K562 (cell line): ENCODE measurements around the gene PTPRM. TPM values are rescaled to one million over a fixed set of nuclear protein-coding genes. Genes with fewer than 3 reads are reported as not detected.

ENCODE experiments used
- ATAC-seq: fragments of 200-7000 bp; cut with Tn5 transposase; 3 replicates; pipeline ENCODE4 v1.9.1; 2020; ENCODE audit warnings: moderate library complexity
- BruUV-seq: library from RNA; stranded (reverse); fragments of 400-500 nt; replicated peaks from 2 replicates; lab custom pipeline; 2021; lab: Mats Ljungman, UMichigan
- CTCF ChIA-PET: fragments of 300-600 bp; formaldehyde crosslinking; extraction: SDS; loops from one replicate; lab custom pipeline; 2021; ENCODE audit warnings: low intra/inter-chr PET ratio; lab: Yijun Ruan, JAX
- POLR2A ChIA-PET: fragments of 300-600, 350-650 bp; sonication (Branson Sonifier 250); formaldehyde crosslinking; extraction: SDS; loops from one replicate; lab custom pipeline; 2021; ENCODE audit warnings: antibody characterized with exemption, inconsistent platforms; lab: Yijun Ruan, JAX
- DNase-seq, 4 experiments: peaks; one replicate each; pipeline versions ENCODE4 v3.0.0 to v3.0.0-alpha.2; 2011 to 2018; ENCODE audit warnings: low spot score in 3 of 4, mixed read lengths in 3 of 4; ENCODE audit errors: extremely low read depth in 1 of 4
- FAIRE-seq: peaks from 2 replicates; lab custom pipeline; 2011; peaks lifted over from hg19 to GRCh38; lab: Jason Lieb, UNC
- H2AFZ ChIP-seq: 2 replicates; pipeline ENCODE4 v1.6.0; 2011; ENCODE audit warnings: low read depth, low read length, control low read depth, inconsistent platforms
- H3K27ac ChIP-seq: fragments of 200-600 bp; 3 replicates; pipeline ENCODE4 v1.8.0; 2011; ENCODE audit warnings: low read depth, mild to moderate bottlenecking, control low read depth, inconsistent platforms, low read length, moderate library complexity, mixed read lengths; ENCODE audit errors: extremely low read depth
- H3K27me3 ChIP-seq, 2 experiments: fragments of 300-600 bp in 1 of 2; 2 replicates in 1 of 2; 3 replicates in 1 of 2; pipeline versions ENCODE4 v1.6.0 to v1.8.0; 2011; ENCODE audit warnings: inconsistent platforms in 2 of 2, low read length in 2 of 2, mild to moderate bottlenecking in 1 of 2, mixed read lengths in 1 of 2, moderate library complexity in 1 of 2; ENCODE audit not compliant: control insufficient read depth in 2 of 2, insufficient read depth in 2 of 2
- H3K36me3 ChIP-seq: fragments of 300-600 bp; 3 replicates; pipeline ENCODE4 v1.8.0; 2011; ENCODE audit warnings: mild to moderate bottlenecking, low read length, inconsistent platforms; ENCODE audit not compliant: control insufficient read depth, insufficient read depth
- H3K4me1 ChIP-seq, 2 experiments: fragments of 200-600 bp in 1 of 2; replicated peaks in 1 of 2; 2 replicates in 1 of 2; 3 replicates in 1 of 2; pipeline versions ENCODE4 v1.5.1 to v1.8.0; 2011; ENCODE audit warnings: inconsistent platforms in 2 of 2, low read length in 2 of 2, mild to moderate bottlenecking in 1 of 2, mixed read lengths in 1 of 2, moderate library complexity in 1 of 2; ENCODE audit not compliant: control insufficient read depth in 2 of 2, insufficient read depth in 2 of 2
- H3K4me2 ChIP-seq: 2 replicates; pipeline ENCODE4 v1.6.1; 2011; ENCODE audit warnings: low read length, control low read depth, inconsistent platforms, mixed read lengths; ENCODE audit not compliant: insufficient read depth
- H3K4me3 ChIP-seq: fragments of 200-600 bp; sonication (generic), shearing (Covaris generic); 2 replicates; pipeline ENCODE4 v1.5.1; 2016; ENCODE audit warnings: control low read depth, inconsistent platforms
- H3K79me2 ChIP-seq: fragments of 200-600 bp; 3 replicates; pipeline ENCODE4 v1.8.0; 2011; ENCODE audit warnings: low read length, inconsistent platforms; ENCODE audit not compliant: control insufficient read depth, insufficient read depth
- H3K9ac ChIP-seq, 2 experiments: 2 replicates each; pipeline versions ENCODE4 v1.6.0 to v1.6.1; 2011; ENCODE audit warnings: low read depth in 2 of 2, low read length in 2 of 2, control low read depth in 1 of 2, inconsistent platforms in 1 of 2, mild to moderate bottlenecking in 1 of 2, mixed read lengths in 1 of 2; ENCODE audit not compliant: insufficient read depth in 1 of 2
- H3K9me1 ChIP-seq: one replicate; pipeline ENCODE4 v1.6.0; 2011; ENCODE audit warnings: inconsistent platforms, mild to moderate bottlenecking, low read length, moderate library complexity; ENCODE audit not compliant: control insufficient read depth, insufficient read depth
- H3K9me3 ChIP-seq: replicated peaks from 2 replicates; pipeline ENCODE4 v1.5.1; 2011; ENCODE audit warnings: low read depth, low read length, inconsistent platforms; ENCODE audit not compliant: control insufficient read depth, insufficient read depth
- H4K20me1 ChIP-seq: replicated peaks from 2 replicates; pipeline ENCODE4 v1.6.1; 2011; ENCODE audit warnings: low read length, inconsistent platforms, mixed read lengths; ENCODE audit not compliant: control insufficient read depth, insufficient read depth
- KDM2B ChIP-seq: fragments of 250-450 bp; sonication (Bioruptor Pico); IDR thresholded peaks from 2 replicates; pipeline ENCODE4 v1.8.0; 2021; ENCODE audit warnings: mild to moderate bottlenecking, moderate library complexity
- KLF6 ChIP-seq: fragments of 250-450 bp; sonication (Bioruptor Pico); IDR thresholded peaks from 2 replicates; pipeline ENCODE4 v1.4.0; 2020; ENCODE audit warnings: mild to moderate bottlenecking, moderate library complexity, borderline replicate concordance
- LEF1 ChIP-seq: fragments of 450-650 bp; IDR thresholded peaks from 2 replicates; pipeline ENCODE4 v1.6.1; 2016; ENCODE audit warnings: mild to moderate bottlenecking
- NONO ChIP-seq, 2 experiments: fragments of 200-400 bp in 1 of 2; fragments of 450-650 bp in 1 of 2; formaldehyde crosslinking in 1 of 2; IDR thresholded peaks; 2 replicates each; pipeline ENCODE4 v1.6.1; 2017; ENCODE audit warnings: low read depth in 2 of 2, mild to moderate bottlenecking in 2 of 2, moderate library complexity in 2 of 2, low read length in 1 of 2
- RCOR1 ChIP-seq, 2 experiments: IDR thresholded peaks; 2 replicates each; pipeline ENCODE4 v1.6.1; 2012; ENCODE audit warnings: low read depth in 2 of 2, low read length in 2 of 2, borderline replicate concordance in 1 of 2, improper control_type of control experiment in 1 of 2
- SMAD3 ChIP-seq: fragments of 450-650 bp; formaldehyde crosslinking; conservative IDR thresholded peaks from 2 replicates; pipeline ENCODE4 v1.4.0; 2020; ENCODE audit warnings: mild to moderate bottlenecking
- SMARCA4 ChIP-seq: fragments of 450-650 bp; IDR thresholded peaks from 2 replicates; pipeline ENCODE4 v1.6.1; 2016
- TAF15 ChIP-seq: fragments of 200-400 bp; formaldehyde crosslinking; IDR thresholded peaks from 2 replicates; pipeline ENCODE4 v1.6.1; 2017; ENCODE audit warnings: mild to moderate bottlenecking, low read depth, low read length, moderate library complexity
- THRAP3 ChIP-seq: fragments of 450-650 bp; IDR thresholded peaks from 2 replicates; pipeline ENCODE4 v1.6.1; 2016; ENCODE audit warnings: mild to moderate bottlenecking, inconsistent platforms, borderline replicate concordance
- ZNF699 ChIP-seq: fragments of 250-450 bp; sonication (Bioruptor Pico); IDR thresholded peaks from 2 replicates; pipeline ENCODE4 v1.8.0; 2021; ENCODE audit warnings: mild to moderate bottlenecking, moderate library complexity; ENCODE audit not compliant: insufficient replicate concordance
- ZNF778 ChIP-seq: fragments of 450-650 bp; formaldehyde crosslinking; IDR thresholded peaks from 2 replicates; pipeline ENCODE4 v1.4.0; 2020; ENCODE audit warnings: mild to moderate bottlenecking, moderate library complexity
- WGBS: fragments of 100-300 bp; shearing (Covaris generic); methylation state at CpG from one replicate; pipeline ENCODE4 v1.1.6; 2016; ENCODE audit warnings: low coverage, mixed read lengths; ENCODE audit not compliant: insufficient coverage; ENCODE audit errors: missing lambda C conversion rate; 5-methylcytosine and 5-hydroxymethylcytosine counted together
- in situ Hi-C: fragments of 300-500 bp; cut with MboI; formaldehyde crosslinking; loops from 4 replicates; pipeline ENCODE4 v1.15.0; 2018; ENCODE audit warnings: inconsistent platforms, mixed read lengths
- intact Hi-C: fragments of 100-400 bp; cut with micrococcal nuclease; formaldehyde crosslinking; loops from 2 replicates; pipeline ENCODE4 v1.14.2; 2022
- polyA plus RNA-seq, 8 experiments: library from polyadenylated mRNA; depleted of rRNA in 4 of 8; stranded (reverse) in 5 of 8; unstranded in 3 of 8; fragments of >200 nt; fragmentation: Nextera tagmentation in 2 of 8; fragmentation: Illumina TruSeq in 1 of 8; extraction: Ambion mirVana in 2 of 8; extraction: Trizol in 1 of 8; gene quantifications; 2 replicates each; pipeline versions ENCODE4 v1.2.1 to v1.2.3, GENCODE V29; 2011 to 2014; ENCODE audit warnings: inconsistent platforms in 1 of 8, missing spikeins in 1 of 8
- total RNA-seq, 7 experiments: library from RNA; depleted of rRNA in 6 of 7; stranded (reverse); fragments of >200 nt in 6 of 7; fragmentation: Illumina TruSeq in 2 of 7; extraction: Trizol in 2 of 7; gene quantifications; 2 replicates each; pipeline versions ENCODE4 v1.2.1 to v1.2.3, GENCODE V29; 2011 to 2021; ENCODE audit warnings: low replicate concordance in 1 of 7
- TF ChIP-seq, protein P1 (sequence below): fragments of 450-650 bp; IDR thresholded peaks from 2 replicates; pipeline ENCODE4 v1.6.1; 2016; ENCODE audit warnings: missing biosample characterization, missing genetic modification characterization
- TF ChIP-seq, protein P2 (sequence below): fragments of 250-450 bp; sonication (Bioruptor Pico); IDR thresholded peaks from 2 replicates; pipeline ENCODE4 v1.8.0; 2021; ENCODE audit warnings: moderate library complexity, mild to moderate bottlenecking, inconsistent platforms
- TF ChIP-seq, protein P3 (sequence below): fragments of 250-450 bp; sonication (Bioruptor Pico); IDR thresholded peaks from 2 replicates; pipeline ENCODE4 v1.4.0; 2020; ENCODE audit warnings: borderline replicate concordance
- TF ChIP-seq, protein P4 (sequence below), 2 experiments: fragments of 450-650 bp; IDR thresholded peaks; 2 replicates each; pipeline ENCODE4 v1.6.1; 2016

The PTPRM gene
- total and polyA plus RNA-seq, 9 of the 15 experiments (the other 6 are each of a cell fraction or from before 2014, with no cell fraction given), result 0.03 to 0.16 (median 0.08) TPM; not detected in 3

DNA sequence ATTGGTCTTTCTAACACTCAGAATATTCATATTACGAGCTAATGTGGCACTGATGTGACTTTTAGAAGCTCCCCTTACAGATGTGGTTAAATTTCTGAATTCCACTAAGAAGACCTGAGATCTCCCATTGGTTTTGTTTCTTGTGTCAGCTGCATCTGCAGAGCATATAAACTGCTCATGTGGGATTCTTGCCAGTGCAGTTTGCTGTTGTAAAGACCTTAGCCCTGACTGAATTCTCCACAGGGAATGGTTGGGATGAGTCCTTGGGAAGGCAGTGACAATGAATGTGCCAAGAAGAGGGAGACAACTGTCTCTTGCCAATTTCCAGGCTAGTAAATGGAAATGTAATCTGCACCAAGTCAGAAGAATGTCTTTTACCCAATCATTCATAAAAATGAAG is 94.1 kb downstream of the PTPRM start (continued):
- no peak for TF ChIP-seq SMAD3
- TF ChIP-seq, protein P1, sequence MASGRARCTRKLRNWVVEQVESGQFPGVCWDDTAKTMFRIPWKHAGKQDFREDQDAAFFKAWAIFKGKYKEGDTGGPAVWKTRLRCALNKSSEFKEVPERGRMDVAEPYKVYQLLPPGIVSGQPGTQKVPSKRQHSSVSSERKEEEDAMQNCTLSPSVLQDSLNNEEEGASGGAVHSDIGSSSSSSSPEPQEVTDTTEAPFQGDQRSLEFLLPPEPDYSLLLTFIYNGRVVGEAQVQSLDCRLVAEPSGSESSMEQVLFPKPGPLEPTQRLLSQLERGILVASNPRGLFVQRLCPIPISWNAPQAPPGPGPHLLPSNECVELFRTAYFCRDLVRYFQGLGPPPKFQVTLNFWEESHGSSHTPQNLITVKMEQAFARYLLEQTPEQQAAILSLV (tag), result no peak
- TF ChIP-seq KDM2B (CRISPR knock-in tag), result no peak
- TF ChIP-seq, protein P2, sequence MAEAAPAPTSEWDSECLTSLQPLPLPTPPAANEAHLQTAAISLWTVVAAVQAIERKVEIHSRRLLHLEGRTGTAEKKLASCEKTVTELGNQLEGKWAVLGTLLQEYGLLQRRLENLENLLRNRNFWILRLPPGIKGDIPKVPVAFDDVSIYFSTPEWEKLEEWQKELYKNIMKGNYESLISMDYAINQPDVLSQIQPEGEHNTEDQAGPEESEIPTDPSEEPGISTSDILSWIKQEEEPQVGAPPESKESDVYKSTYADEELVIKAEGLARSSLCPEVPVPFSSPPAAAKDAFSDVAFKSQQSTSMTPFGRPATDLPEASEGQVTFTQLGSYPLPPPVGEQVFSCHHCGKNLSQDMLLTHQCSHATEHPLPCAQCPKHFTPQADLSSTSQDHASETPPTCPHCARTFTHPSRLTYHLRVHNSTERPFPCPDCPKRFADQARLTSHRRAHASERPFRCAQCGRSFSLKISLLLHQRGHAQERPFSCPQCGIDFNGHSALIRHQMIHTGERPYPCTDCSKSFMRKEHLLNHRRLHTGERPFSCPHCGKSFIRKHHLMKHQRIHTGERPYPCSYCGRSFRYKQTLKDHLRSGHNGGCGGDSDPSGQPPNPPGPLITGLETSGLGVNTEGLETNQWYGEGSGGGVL, result no peak
- no peak for TF ChIP-seq LEF1

DNA sequence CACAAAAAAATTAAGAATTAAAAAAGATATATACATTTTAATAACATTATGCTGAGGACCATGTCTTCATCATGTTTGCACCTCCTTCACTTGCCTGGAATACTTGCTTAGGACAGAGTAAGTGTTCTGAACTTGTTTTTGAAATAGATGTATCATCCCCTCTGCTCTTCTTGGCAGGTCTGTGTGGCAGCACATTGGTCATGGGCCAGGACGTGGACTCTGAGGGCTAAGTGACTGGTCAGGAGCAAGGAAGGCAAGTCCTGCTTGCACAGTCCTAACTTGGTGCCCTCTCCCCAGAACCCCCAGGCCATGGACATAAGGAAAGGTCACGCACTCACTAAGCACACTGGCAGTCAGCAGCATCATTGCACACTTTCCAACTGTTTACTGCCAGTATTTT is 95.8 kb downstream of the PTPRM start:
- no peak overlapping the region for H2AFZ ChIP-seq
- ChIA-PET CTCF (no interaction called here), POLR2A (no interaction called here)
- ATAC-seq, result no peak
- no peak overlapping the region for H3K27ac ChIP-seq
- no TSS peak for BruUV-seq
- no peaks in the 10 kb centered on the region for H3K4me1 ChIP-seq
- no peaks in the 10 kb centered on the region for H3K9me3 ChIP-seq
- H3K4me3 ChIP-seq, result no peak overlapping the region
- H3K36me3 ChIP-seq, result no peaks in the 10 kb centered on the region
- WGBS, result 0% methylated on average over 2 of the region's 2 CpGs
- no peaks in the 10 kb centered on the region for H3K9me1 ChIP-seq
- no peak for DNase-seq
- no peak for FAIRE-seq
- in situ Hi-C loops, result no loop called here
- H3K9ac ChIP-seq, result no peak overlapping the region
- TF ChIP-seq TAF15 (no peak), SMARCA4 (no peak), RCOR1 (IDR thresholded peaks at IDR 0.05; ENCODE audit: borderline replicate concordance in 1 of 2, low read depth in 2 of 2, low read length in 2 of 2) (no peak), KLF6 (CRISPR knock-in tag) (no peak), ZNF699 (CRISPR knock-in tag) (no peak), NONO (IDR thresholded peaks at IDR 0.05; ENCODE audit: low read depth in 2 of 2, low read length in 1 of 2) (no peak), ZNF778 (CRISPR knock-in tag) (no peak), THRAP3 (no peak)
- TF ChIP-seq, protein P3, sequence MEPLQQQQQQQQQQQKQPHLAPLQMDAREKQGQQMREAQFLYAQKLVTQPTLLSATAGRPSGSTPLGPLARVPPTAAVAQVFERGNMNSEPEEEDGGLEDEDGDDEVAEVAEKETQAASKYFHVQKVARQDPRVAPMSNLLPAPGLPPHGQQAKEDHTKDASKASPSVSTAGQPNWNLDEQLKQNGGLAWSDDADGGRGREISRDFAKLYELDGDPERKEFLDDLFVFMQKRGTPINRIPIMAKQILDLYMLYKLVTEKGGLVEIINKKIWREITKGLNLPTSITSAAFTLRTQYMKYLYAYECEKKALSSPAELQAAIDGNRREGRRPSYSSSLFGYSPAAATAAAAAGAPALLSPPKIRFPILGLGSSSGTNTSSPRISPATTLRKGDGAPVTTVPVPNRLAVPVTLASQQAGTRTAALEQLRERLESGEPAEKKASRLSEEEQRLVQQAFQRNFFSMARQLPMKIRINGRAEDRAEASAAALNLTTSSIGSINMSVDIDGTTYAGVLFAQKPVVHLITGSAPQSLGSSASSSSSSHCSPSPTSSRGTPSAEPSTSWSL (CRISPR knock-in tag), result no peak
- TF ChIP-seq, protein P4, sequence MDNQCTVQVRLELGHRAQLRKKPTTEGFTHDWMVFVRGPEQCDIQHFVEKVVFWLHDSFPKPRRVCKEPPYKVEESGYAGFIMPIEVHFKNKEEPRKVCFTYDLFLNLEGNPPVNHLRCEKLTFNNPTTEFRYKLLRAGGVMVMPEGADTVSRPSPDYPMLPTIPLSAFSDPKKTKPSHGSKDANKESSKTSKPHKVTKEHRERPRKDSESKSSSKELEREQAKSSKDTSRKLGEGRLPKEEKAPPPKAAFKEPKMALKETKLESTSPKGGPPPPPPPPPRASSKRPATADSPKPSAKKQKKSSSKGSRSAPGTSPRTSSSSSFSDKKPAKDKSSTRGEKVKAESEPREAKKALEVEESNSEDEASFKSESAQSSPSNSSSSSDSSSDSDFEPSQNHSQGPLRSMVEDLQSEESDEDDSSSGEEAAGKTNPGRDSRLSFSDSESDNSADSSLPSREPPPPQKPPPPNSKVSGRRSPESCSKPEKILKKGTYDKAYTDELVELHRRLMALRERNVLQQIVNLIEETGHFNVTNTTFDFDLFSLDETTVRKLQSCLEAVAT (IDR thresholded peaks at IDR 0.05), result no peak
- intact Hi-C loops, result no loop called here
- no peaks in the 10 kb centered on the region for H3K79me2 ChIP-seq
- H3K4me2 ChIP-seq, result no peak overlapping the region
- no peaks in the 10 kb centered on the region for H3K27me3 ChIP-seq
- no peaks in the 10 kb centered on the region for H4K20me1 ChIP-seq
